Renal cortical epithelial cell (primary cell): ENCODE results near the gene MYL3. TPM values are rescaled to one million over a fixed set of nuclear protein-coding genes. Genes with fewer than 3 reads are reported as not detected.
A peak's percentile ranks its signal among the peaks of the same experiment; 100 is the strongest.

ENCODE experiments used
- DNase-seq: peaks from one replicate; pipeline ENCODE4 v3.0.0-alpha.2; 2011; ENCODE audit warnings: low read depth
- total RNA-seq: library from RNA; depleted of rRNA; stranded (reverse); fragments of >200 nt; gene quantifications from 2 replicates; pipeline ENCODE4 v1.2.3, GENCODE V29; 2014

MYL3 gene
- total RNA-seq, 1 donor from 2014 or later, result 15.2 TPM

DNA sequence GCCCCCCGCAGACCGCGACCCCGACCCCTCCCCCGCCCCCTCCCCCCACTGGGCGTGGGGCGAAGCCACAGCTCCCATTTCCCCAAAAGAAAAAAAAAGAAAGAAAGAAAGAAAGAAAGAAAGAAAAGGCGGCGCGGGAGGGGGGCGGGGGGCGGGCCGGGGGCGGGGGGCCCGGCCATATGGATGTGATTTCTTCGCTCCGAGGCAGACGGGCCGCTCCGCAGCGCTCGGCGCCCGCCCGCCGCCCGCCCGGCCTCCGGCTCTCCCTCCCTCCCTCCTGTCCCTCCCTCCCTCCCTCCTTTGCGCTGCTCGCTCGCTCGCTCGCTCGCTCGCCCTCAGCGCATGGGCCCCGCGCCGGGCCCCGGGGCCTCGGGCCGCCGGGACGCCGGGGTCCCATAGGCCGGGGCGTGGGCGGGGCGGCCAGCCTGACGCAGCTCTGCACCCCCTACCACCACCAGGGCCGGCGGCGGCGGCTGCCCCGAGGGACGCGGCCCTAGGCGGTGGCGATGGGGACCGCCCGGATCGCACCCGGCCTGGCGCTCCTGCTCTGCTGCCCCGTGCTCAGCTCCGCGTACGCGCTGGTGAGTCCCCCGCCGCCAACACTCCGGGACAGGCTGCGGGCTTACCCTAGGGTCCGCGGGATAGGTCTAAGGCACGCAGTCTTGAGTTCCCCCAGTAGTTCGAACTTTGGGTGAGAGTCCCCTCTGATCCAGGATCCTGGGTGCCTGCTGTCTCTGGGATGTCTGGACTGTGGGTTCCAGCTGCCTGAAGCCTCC is 20.0 kb upstream of the MYL3 start:
- DNase-seq, result no peak

DNA sequence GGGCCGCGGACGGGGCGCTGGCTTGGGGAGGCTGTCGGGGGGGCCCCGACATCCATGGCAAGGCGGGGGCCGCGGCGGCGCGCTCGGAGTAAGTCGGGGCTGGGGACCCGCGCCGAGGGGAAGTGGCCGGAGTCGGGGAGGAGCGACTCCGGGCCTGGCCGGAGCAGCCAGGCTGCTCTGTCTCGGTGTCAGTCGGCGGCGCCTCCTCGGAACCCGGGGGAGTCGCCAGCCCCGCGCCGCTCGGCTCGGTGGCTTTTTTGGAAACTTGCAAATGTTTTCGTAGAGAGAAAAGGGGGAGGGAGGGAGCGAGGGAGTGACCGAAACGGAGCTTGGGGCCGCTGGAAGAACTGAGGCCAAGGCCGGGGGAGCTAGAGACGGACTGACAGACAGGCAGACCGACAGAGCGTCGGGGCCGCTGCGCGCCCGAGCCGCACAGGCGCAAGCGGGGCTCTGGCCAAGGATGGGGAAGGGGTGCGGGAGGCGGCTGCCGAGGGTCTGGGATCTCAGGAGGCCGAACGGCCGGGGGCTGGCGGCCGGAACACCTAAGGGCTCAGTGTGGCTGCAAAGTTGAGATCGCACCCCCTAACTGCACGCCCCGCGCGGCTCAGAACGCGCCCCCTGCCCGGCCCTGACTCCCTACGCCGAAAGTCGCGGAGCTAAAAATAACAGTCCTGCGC is 19.3 kb upstream of the MYL3 start:
- DNase-seq, result no peak

DNA sequence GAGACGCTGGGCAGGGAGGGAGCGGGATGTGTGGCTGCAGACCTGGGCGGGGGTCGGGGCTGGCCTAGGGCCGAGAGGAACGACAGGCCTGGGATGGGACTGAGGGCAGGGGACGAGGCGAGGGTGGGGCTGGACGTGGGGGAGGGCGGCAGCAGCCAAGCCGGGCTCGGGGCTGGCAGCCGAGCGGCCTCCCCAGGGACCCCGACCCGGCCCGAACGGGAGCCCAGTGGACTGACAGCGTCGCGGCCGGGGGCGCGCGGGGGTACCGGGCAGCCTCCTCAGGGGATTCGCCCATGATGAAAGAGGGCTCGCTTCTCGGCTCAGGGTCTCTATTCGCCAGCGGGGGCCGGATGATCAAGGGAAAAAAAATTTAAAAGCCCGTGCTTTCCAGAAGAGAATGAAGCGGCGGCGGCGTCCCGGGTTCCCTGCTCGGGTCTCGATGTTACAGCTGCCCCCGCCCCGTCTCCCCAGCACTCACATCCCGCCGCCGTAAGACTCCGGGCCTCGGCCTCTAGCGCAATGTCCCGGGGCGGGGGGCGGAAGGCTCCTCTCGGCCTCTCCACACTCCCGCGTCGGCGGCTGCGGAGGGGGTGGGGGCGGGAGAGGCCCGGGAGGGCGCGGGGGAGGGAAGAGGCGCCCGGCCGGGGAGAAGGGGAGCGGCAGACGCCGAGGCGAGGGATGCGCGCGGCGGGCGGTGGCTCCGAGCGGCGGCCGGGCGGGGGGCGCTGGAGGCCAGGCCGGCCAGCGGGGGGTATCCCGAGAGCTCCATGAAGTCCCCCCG is 18.5 kb upstream of the MYL3 start:
- no peak for DNase-seq

DNA sequence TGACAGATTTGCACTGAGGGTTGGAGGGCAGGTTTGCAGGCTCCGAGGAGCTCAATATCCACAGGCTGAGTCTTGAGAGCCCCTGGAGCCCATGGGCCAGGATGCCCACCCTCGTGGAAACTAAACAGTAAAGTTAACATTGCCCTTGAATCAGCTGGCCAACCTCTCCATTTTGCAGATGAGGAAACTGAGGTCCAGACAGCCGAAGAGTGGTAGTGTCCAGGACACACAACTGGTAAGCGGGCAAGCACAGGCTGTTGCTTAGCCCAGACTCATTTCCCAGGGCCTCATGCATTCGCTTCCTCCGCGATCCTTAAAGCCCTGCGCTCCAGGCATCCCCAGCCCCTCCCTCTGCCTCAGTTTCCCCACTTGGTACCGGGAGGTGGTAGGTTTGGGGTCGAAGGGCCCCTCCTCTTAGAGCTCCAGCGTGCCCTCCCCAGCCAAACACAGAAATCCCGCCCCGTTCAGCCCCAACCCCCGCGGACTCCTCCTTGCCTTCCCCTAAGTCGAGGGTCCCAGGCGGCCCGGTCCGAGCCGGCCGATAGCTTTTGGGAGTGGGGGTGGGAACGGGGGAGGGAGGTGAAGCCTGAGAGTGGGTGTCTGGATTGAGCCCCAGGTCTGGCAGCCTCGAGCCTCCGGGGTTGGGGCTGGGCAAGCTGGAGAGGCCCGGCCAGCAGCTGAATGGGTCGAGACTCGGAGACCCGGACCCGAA is 17.8 kb upstream of the MYL3 start:
- DNase-seq, result no peak

DNA sequence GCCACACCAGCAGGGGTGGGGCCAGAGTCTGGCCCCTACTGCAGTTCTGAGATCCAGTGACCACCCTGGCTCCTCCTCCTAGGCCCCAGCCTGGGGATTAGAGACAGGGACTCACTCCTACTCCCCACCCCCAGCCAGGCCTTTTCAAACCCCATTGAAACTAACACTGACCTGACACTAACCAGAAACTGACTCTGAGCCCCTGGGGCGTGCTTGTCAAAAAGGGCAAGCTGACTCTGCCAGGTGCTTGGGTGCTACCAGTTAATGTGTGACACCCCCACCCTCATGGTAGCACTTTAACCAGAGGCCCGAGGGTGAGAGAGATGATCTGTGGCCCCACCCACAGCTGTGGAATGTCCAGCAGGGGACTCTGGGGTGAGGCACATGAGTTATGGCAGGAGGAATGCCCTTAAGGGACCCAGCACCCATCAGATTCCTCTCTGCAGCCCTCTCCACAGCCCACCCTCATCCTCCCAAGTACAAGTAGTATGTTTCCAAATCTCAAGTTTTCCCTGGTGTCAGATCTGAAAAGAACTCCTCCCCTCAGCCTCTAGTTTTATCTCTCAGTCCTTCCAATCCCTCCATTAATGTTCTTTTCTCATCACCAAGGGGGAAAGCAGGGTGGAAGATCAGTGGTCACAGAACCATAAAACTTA is 15.7 kb upstream of the MYL3 start:
- DNase-seq, result peak; percentile 90

DNA sequence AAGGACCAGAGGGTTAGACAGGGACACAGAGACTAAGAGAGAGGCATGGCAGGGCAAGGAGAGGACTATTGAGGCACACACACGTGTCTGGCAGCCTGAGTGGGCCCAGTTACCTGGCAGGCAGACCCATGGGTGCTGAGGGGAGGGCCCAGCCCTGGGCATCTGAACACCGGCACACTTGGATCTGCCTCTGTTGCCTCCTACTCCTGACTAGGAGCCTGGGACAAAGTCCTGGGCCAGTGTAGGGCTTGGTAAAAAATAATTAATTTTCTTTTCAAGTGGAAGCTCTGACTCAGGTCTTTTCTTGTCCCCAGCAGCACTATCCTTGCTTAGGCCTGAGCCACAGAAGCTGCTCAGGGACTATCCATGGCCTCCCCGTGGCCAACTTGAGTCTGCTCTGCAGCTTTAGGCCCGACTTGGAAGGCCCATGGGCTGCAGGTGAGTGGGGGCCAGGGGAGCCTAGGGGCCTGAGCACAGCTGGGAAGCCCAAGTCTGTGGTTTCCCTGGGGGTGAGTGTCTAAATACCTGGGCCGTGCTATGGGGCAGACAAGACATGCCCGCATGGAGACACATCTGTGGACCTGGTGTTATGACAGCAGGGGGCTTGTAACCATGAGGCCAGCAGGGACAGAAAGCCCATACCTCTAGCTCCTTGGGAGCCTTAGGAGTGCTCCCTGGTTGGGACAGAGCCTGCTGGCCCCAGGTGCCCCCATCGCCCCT is 14.3 kb upstream of the MYL3 start, which contains the start of gene PTH1R:
Gene PTH1R (plus strand): TSS at position 316 of the 720 bp plus-strand sequence. CDS start 5,839 bp downstream, outside the sequence.
- peak; percentile 30 for DNase-seq

DNA sequence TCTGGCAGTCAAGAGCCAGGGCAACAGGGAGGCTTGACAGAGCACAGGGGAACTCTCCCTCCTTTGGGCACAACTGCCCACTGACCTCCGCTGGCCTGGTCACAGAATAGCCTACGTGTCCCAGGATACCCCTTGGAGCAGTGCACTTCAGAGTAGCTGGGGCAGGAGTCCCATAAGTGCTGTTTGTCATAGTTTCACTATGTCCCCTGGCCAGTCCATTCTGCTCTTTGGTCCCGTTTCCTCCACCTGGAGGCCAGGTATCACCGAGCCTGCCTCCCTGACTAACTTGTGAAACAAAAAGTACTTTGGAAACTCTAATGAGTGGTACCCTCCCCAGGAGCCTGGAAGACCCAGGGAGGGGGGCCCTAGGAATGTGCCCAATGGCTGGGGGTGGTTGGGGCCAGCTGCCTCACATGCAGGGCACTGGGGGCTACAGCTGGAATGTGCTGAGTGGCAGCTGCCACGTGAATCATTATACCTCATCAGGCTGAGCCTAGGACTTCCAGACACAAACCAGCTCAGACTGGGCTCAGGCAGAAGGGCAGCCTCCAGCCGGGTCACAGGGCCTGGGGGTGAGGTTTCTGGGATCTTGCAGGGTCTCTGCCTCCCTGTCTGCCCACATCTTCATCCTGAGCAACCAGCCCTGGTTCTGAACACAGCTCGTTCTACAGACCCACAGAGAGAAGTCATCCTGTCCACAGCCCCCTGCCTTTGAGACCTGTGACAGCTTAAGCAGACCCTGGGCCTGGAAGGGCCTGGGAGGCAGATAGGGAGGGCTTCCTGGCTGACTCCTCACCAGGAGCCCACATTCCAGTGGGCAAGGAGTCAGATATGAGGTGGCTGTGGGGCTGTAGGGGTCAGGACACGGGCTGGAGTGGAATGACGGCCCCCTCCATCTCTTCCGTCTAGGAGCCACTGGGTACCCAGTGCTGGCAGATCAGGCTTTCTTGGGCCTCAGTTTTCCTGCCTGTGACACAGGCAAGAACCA is 13.4 kb upstream of the MYL3 start:
- peak; percentile 67 for DNase-seq

DNA sequence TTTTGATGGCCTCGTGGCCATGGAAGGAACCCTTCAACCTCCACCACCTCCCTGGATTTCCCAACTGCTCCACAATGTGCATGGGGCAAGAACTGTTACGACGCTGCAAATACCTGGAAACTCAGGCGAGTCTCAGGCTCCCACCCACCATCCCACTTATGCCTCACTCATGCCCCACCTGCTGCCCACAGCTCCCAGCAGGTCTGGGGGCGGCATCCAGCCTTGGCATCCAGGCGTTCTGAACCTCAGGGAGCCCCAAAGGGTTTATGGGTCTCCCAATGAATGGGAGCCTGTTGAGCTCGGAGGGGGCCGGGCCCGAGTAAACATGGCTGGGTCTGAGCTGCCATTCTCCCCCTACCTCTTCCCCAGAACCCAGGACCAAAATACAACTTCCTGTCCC is 12.3 kb upstream of the MYL3 start:
- no peak for DNase-seq

DNA sequence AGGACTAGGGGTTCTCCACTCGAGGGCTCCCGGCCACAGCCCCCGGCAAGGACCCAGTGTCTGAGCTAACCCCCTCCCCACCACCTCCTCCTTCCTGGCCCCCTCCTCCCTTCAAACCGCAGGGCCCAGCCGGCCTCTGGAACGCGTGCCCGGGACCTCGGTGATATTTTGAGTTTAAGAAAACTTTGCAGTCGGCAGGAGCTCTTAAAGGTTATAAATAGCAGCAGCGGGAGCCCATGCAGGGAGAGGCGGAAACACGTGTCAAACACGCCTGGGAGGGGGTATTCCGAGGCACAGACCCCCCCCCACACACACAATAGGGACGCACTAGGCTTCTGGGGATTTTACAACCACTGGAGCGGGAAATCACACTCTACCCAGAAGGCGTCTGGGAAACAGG is 11.2 kb upstream of the MYL3 start:
- DNase-seq, result no peak

DNA sequence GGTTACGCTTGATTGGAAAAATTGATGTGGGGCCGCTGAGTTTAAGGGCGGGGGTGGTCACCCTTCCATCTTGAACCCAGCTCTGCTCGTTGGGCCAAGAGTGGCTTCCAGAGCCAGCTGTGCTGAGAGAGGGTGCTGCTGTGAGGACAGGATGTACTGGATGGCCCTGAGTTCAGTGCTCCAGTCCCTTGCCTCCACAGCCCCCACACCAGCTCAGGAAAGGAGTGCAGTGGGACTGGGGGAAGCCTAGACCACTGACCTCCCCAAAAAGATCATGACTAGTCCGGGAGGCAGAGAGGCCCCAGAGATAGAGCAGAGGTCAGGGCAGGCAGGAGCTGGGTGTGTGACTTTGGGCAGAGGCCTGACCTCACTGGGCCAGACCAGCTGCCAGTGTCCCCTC is 10.3 kb upstream of the MYL3 start:
- no peak for DNase-seq

DNA sequence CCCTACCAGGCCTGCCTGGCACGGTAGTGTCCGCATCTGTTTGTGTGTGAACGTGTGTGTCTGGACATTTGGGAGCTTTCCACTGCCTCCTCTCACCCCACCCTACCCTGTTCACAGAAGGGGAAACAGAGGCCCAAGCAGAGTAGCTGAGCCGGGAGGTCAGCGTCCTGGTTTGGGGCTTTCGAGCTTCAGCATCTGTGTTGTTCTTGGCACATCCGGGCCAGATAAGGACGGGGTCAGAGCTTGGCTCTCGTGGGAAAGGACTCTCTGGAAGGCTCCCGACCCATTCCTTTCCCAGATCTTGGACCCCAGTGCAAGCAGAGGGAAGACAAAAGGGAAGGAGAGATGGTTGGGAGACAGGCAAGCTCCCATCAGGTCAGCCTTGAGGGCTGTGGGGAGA is 8.0 kb upstream of the MYL3 start:
- DNase-seq, result no peak

DNA sequence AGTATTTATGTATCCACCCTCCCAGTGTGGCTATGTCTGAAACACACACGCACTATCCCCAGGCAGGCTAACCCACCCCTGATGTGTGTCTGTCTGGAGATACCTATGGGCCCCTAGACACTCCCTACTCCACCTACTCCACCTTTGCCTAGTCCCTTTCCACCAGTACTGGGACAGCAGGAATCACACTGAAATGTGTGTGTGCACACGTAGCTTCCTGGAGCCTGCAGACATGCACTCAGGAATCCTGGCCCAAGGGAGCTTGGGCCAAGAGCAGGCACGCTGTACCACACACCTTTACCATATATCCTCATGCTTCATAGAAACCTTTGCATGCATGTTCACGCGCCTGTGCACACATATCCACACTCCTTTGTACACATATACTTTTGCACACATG is 7.4 kb upstream of the MYL3 start:
- no peak for DNase-seq

DNA sequence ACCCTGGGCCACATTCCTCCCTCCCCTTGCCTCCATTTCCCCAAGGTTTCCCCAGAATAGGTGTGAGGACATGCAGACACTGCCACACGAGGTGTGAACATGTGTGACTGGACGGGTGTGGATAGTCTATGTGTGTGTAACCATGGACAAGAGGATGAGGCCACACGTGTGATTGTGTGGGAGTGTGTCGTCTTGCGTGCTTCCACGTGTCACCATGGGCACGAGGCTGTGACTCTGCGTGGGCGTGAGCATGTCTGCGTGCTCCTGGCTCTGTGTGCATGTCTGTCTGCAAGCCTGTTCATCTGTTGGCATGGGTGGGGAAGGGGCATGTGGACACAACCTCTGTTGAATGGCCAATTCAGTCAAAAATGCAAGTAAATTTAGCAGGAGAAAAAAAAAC is 6.2 kb upstream of the MYL3 start:
- DNase-seq, result no peak

DNA sequence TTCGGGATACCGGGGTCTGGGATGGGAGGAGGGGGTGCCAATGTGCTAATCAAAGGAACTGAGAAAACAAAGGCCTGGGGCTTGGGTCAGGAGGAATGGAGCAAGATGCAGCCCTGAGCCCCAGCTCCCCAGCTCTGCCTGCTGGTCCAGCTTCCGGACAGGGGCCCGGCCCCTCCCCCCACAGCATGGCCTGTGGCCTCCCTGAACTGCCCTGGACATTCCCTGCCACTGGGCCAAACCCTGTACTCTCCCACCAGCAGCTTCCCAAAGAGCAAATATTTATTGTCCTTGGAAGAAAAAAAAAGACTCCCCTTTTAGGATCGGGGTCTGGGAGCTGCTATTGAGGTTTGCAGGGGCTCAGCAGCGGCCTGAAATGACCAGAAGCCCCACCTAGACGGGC is 5.7 kb upstream of the MYL3 start:
- no peak for DNase-seq

DNA sequence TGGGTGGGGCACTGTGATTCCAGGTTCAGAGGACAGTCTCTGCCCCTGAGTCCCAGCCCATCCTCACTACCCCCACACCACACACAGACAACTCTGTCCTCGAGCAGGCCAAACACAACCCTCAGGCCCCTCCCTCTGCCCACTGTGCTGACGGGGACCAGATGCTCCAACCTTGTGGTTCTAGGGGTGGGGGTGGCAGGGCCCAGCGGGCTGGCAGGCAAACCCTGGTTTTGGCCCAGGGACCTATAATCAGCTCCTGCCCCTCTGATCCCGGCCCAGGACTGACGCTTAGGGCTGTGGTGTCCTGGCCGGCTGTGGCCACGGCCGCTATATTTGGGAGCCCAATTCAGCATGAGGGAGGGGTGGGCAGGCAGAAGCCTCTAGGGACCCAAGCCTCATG is 5.0 kb upstream of the MYL3 start:
- DNase-seq, result no peak

DNA sequence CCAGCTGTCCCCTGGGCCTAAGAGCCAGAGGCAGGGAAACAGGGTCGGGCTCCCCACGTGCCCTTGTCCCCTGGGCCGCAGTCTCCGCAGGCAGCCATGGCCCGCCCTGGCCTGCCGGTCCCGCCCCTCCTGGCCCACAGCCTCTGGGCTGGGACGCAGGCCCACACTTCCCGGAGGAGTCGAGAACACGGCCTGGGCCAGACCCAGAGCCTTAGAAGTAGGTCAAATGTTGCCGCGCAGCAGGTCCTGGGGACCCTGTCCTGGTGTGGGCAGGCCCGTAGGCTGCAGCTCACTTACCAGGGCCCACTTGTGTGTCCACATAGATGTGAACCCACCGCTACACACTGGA is 4.3 kb upstream of the MYL3 start:
- no peak for DNase-seq

DNA sequence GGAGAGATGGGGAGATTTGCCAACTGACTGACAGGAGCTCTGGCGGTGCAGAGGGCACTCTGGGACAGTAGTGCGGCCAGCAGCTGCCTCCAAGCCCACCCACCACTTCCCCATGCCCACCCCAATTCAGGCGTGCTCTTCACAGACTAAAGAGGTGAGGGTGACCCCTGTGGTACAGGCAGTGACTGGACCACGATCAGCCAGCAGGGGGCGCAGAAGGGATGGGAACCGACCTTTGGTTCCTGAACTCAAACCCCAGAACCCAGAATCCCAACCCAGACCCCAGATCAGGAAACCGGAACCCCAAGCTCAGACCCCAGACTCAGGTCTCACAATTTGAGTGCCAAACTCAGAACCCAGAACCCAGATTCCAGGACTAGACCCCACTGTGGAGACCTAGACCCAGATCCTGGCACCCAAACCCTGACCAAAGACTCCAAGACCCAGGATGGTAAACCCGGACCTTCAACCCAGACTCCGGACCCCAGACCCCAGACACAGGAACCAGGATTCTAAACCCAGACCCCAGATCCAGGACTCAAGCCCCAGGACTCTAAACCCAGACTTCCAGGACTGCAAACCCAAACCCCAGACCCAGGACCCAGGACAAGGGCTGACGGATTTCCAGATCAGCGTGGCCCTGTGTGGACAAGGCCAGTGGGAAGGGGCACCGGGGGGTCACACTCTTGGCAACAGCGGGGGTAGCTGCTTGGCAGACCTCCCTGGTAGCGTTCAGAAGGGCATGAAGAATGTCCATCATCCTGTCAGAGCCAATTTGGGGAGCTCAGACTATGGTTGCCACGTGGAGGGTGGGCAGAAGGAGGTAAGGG is 3.7 kb upstream of the MYL3 start:
- no peak for DNase-seq

DNA sequence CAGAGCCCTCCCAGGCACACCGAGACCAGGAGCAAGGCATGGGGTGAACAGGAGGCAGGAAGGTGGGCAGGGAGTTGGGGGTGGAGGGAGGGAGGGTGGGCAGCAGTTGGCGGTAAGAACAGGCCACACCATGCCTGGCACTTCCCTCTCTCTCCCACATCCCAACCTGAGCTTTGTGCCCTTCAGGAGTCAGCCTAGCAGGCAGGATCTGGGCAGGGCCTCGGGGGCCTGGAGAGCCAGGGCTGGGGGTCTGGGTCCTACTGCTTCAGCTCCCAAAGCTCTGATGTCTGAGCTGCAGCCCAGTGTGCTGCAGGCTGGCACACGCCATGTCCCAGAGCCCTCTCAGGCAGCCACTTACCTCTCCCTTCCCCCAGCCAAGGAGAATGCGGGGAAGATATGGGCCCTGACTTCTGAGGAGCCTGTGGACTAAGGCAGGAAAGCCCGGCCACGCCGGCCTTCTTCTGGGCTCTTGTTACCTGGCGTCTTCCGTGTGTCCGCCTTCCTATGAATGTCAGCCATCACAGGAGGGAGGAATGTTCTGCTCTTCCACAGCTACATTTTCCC is 2.9 kb upstream of the MYL3 start:
- DNase-seq, result no peak
